Adrenal gland (tissue), 12 donors: ENCODE data around the gene PRSS56. TPM values are rescaled to one million over a fixed set of nuclear protein-coding genes. Genes with fewer than 3 reads are reported as not detected.

ENCODE experiments used
- DNase-seq, 7 donors: peaks; one replicate each; pipeline ENCODE4 v3.0.0-alpha.2; 2019 to 2020
- H3K27ac ChIP-seq, 5 donors: fragments of 200-600 bp; sonication (generic) in 4 of 5; 1 replicate in 3 of 5; 2 replicates in 2 of 5; pipeline versions ENCODE4 v1.5.1 to v1.8.0; 2016 to 2020; ENCODE audit warnings: mild to moderate bottlenecking in 1 of 5
- H3K27me3 ChIP-seq: fragments of 200-600 bp; 2 replicates; pipeline ENCODE4 v1.8.0; 2021
- H3K36me3 ChIP-seq, 2 donors: fragments of 200-600 bp; replicated peaks in 1 of 2; 1 replicate in 1 of 2; 2 replicates in 1 of 2; pipeline versions ENCODE4 v1.5.1 to v1.8.0; 2018 to 2022
- H3K4me1 ChIP-seq, 2 donors: fragments of 200-600 bp; replicated peaks in 1 of 2; 1 replicate in 1 of 2; 2 replicates in 1 of 2; pipeline versions ENCODE4 v1.5.1 to v1.8.0; 2018 to 2021
- H3K4me3 ChIP-seq, 4 donors: fragments of 200-600 bp; sonication (generic) in 3 of 4; one replicate each; pipeline ENCODE4 v1.5.1; 2016 to 2018
- H3K9me3 ChIP-seq, 3 donors: fragments of 200-600 bp; sonication (generic) in 1 of 3; replicated peaks in 1 of 3; 1 replicate in 2 of 3; 2 replicates in 1 of 3; pipeline versions ENCODE4 v1.5.1 to v1.8.0; 2016 to 2021
- CTCF ChIP-seq, 6 experiments: fragments of 450-650 bp in 4 of 6; fragments of 200-600 bp in 2 of 6; sonication (generic) in 1 of 6; IDR thresholded peaks; 1 replicate in 5 of 6; 2 replicates in 1 of 6; pipeline versions ENCODE4 v1.5.1 to v1.8.0; 2016 to 2021; ENCODE audit warnings: antibody characterized with exemption in 6 of 6, mild to moderate bottlenecking in 2 of 6, moderate library complexity in 1 of 6
- POLR2A ChIP-seq, 2 donors: fragments of 450-650 bp; IDR thresholded peaks; one replicate each; pipeline ENCODE4 v1.6.1; 2017; ENCODE audit warnings: antibody characterized with exemption in 2 of 2, mild to moderate bottlenecking in 2 of 2, moderate library complexity in 1 of 2
- WGBS, 4 donors: extraction: QIAGEN DNeasy Blood & Tissue Kit in 2 of 4; methylation state at CpG; one replicate each; pipeline versions ENCODE4 v1.1.5 to v1.1.7; 2013 to 2017; 5-methylcytosine and 5-hydroxymethylcytosine counted together
- intact Hi-C, 2 donors: fragments of 100-400 bp; cut with DNase I; formaldehyde crosslinking; loops; one replicate each; pipeline versions ENCODE4 v1.14.1 to v1.15.0; 2022 to 2023
- polyA plus RNA-seq, 3 donors: library from polyadenylated mRNA; stranded (reverse); fragments of 200-250 nt in 2 of 3; fragments of 350-450 nt in 1 of 3; fragmentation: Illumina TruSeq in 1 of 3; extraction: RNeasy Lipid Tissue Mini Kit (QIAGEN cat#74804) in 1 of 3; gene quantifications; one replicate each; pipeline ENCODE4 v1.2.3, GENCODE V29; 2013 to 2014
- total RNA-seq, 9 donors: library from RNA; depleted of rRNA in 4 of 9; stranded (reverse); fragments of >200 nt in 4 of 9; fragments of 120-200 nt in 1 of 9; fragmentation: NEBNext Ultra II Directional in 1 of 9; extraction: Animal tissue kit (Norgen Biotek cat#: 25700) in 1 of 9; gene quantifications; one replicate each; pipeline versions ENCODE4 v1.1.0 to v1.2.4, GENCODE V29; 2013 to 2023
- donor health status: healthy with polysubstance abuse.
- donor health status: Bipolar disorder and iron deficiency.
- donor health status: DM: yes; HTN: yes; CAD: no.
- donor health status: DM: no; HTN: no; CAD: no.
- donor health status: DM: no; HTN: no; CAD: no.
- donor health status: DM: yes; HTN: yes; CAD: no.

Gene PRSS56
- total and polyA plus RNA-seq, 12 donors, result 0.06 to 0.28 (median 0.07) TPM; not detected in 9

- H3K4me1 ChIP-seq, result no peaks in the 10 kb centered on the region
- no peaks in the 10 kb centered on the region for H3K9me3 ChIP-seq
- WGBS, 4 donors, result 86 to 90% (median 88%) methylated on average over 14 to 24 of the region's 24 CpGs
- H3K27ac ChIP-seq, result no peak overlapping the region
- H3K36me3 ChIP-seq, result no peaks in the 10 kb centered on the region
- TF ChIP-seq POLR2A (IDR thresholded peaks at IDR 0.05) (no peak), CTCF (IDR thresholded peaks at IDR 0.05) (no peak)
- no peak for DNase-seq
- intact Hi-C loops, result no loop called here
- no peak overlapping the region for H3K4me3 ChIP-seq
- H3K27me3 ChIP-seq, result peaks cover 5% of the 10 kb centered on the region
These were observed 27.1 kb upstream of the PRSS56 start for GRCh38 chr2:232492963-232493700.

- H3K9me3 ChIP-seq, result no peaks in the 10 kb centered on the region
- no peaks in the 10 kb centered on the region for H3K36me3 ChIP-seq
- H3K27me3 ChIP-seq, result no peaks in the 10 kb centered on the region
- intact Hi-C loops, result no loop called here
- WGBS, 4 donors, result 83 to 85% (median 84%) methylated on average over 9 to 10 of the region's 10 CpGs
- TF ChIP-seq CTCF (IDR thresholded peaks at IDR 0.05), result no peak
- TF ChIP-seq POLR2A (IDR thresholded peaks at IDR 0.05), result no peak
- H3K27ac ChIP-seq, result no peak overlapping the region
- no peaks in the 10 kb centered on the region for H3K4me1 ChIP-seq
- no peak overlapping the region for H3K4me3 ChIP-seq
- DNase-seq, result no peak
These were observed 26.3 kb upstream of the PRSS56 start for GRCh38 chr2:232493701-232494474.

- Histone ChIP-seq H3K27ac (no peak overlapping the region), H3K36me3 (no peaks in the 10 kb centered on the region), H3K4me1 (no peaks in the 10 kb centered on the region), H3K9me3 (no peaks in the 10 kb centered on the region), H3K27me3 (no peaks in the 10 kb centered on the region), H3K4me3 (no peak overlapping the region)
- no peak for DNase-seq
- 83 to 98% (median 94%) methylated on average over 1 to 5 of the region's 5 CpGs for WGBS, 4 donors
- TF ChIP-seq POLR2A (IDR thresholded peaks at IDR 0.05), result no peak
- no peak for TF ChIP-seq CTCF (IDR thresholded peaks at IDR 0.05)
- intact Hi-C loops, result no loop called here
These were observed 25.6 kb upstream of the PRSS56 start for GRCh38 chr2:232494542-232494941.

- no peak overlapping the region for H3K4me3 ChIP-seq
- no peaks in the 10 kb centered on the region for H3K27me3 ChIP-seq
- intact Hi-C loops, result no loop called here
- no peaks in the 10 kb centered on the region for H3K36me3 ChIP-seq
- WGBS, 4 donors, result 85 to 94% (median 88%) methylated on average over 3 to 7 of the region's 7 CpGs
- H3K9me3 ChIP-seq, result no peaks in the 10 kb centered on the region
- no peak overlapping the region for H3K27ac ChIP-seq
- TF ChIP-seq POLR2A (IDR thresholded peaks at IDR 0.05) (no peak), CTCF (IDR thresholded peaks at IDR 0.05) (no peak)
- DNase-seq, result no peak
- no peaks in the 10 kb centered on the region for H3K4me1 ChIP-seq
These were observed 24.9 kb upstream of the PRSS56 start for GRCh38 chr2:232495292-232495691.
